HFF-Myc (cell line): Measurements from ENCODE around the gene PSMC3IP.
"Not testable (repeated sequence)": the region's sequence is repeated elsewhere in the genome, so short reads cannot be mapped to it uniquely, and the experiment has no call there.

Source experiments
- DNase-seq: peaks from one replicate; pipeline ENCODE4 v3.0.0-alpha.2; 2011; ENCODE audit warnings: low read depth; ENCODE audit errors: extremely low read depth
- H3K4me3 ChIP-seq: replicated peaks from 2 replicates; pipeline ENCODE4 v1.5.1; 2011; ENCODE audit warnings: low read depth, mild to moderate bottlenecking, control low read depth, low read length
- TF ChIP-seq, protein P1 (sequence below): IDR thresholded peaks from 2 replicates; pipeline ENCODE4 v1.5.1; 2012; ENCODE audit warnings: mild to moderate bottlenecking, low read depth, low read length, control low read depth; ENCODE audit errors: missing control alignments

The PSMC3IP gene

DNA sequence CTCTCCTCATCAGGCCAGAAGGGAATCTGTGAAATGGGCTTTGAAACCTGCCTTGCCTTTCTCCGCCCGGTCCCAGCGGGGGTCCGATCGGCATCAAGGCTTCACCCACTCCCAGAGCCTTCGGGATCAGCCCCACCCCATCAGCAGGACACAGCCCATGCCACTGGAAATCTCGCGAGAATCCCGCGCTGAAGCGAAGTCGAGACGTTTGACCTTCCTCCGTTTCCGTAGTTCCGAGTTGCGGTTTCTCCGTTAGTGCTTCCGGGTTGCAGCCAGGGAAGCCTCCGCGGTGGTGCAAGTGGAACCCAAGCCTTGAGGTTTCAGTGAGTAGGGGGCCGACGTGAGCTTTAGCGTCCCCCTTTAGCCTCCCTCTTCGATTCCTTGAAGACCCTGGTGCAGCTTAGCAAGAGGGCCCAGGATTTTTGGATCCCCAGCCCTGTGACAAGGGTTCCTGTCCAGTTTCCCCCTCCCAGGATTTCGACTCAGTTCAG, 15.6 kb downstream of the PSMC3IP start, which contains the start of gene COASY:
Gene COASY, plus strand, starts transcription at position 252 of the 491 bp plus-strand sequence. CDS start 475 bp downstream, outside the sequence.
- TF ChIP-seq, protein P1, sequence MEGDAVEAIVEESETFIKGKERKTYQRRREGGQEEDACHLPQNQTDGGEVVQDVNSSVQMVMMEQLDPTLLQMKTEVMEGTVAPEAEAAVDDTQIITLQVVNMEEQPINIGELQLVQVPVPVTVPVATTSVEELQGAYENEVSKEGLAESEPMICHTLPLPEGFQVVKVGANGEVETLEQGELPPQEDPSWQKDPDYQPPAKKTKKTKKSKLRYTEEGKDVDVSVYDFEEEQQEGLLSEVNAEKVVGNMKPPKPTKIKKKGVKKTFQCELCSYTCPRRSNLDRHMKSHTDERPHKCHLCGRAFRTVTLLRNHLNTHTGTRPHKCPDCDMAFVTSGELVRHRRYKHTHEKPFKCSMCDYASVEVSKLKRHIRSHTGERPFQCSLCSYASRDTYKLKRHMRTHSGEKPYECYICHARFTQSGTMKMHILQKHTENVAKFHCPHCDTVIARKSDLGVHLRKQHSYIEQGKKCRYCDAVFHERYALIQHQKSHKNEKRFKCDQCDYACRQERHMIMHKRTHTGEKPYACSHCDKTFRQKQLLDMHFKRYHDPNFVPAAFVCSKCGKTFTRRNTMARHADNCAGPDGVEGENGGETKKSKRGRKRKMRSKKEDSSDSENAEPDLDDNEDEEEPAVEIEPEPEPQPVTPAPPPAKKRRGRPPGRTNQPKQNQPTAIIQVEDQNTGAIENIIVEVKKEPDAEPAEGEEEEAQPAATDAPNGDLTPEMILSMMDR: no peak
- peak; percentile 98 for DNase-seq
- peak within 1 kb of the TSS; percentile 99 for H3K4me3 ChIP-seq

DNA sequence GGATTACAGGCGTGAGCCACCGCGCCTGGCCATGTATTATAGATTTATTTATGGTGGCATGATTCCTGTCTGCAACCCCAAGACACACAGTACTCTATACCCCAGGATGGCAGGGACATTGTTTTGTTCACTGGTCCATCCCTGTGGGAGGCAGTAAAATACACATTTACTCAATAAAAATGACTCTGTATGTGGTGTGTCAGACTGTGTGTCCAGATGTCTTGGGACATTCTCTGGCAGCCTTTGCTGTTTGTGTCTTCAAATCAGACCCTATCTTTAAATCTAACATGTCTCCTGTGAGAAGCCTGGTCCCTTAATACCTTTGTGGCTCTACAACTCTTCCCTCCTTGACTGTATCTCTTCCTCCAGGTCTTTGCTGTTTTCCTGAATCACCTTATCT, 17.3 kb downstream of the PSMC3IP start:
- TF ChIP-seq, protein P1: no peak
- H3K4me3 ChIP-seq: no peak overlapping the region

DNA sequence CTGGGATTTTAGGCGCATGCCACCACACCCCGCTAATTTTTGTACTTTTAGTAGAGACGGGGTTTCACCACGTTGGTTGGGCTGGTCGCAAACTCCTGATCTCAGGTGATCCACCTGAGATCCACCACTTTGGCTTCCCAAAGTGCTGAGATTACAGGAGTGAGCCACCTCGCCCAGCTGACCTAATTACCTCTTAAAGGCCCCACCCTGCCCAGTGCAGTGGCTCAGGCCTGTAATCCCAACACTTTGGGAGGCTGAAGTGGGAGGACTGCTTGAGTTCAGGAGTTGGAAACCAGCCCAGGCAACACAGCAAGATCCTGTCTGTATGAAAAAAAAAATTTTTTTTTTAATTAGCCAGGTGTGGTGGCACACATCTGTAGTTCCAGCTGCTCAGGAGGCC, 18.5 kb downstream of the PSMC3IP start:
- TF ChIP-seq, protein P1: no peak
- DNase-seq: no peak

More for the DNA sequence above, 17.3 kb downstream of the PSMC3IP start:
- DNase-seq: no peak

DNA sequence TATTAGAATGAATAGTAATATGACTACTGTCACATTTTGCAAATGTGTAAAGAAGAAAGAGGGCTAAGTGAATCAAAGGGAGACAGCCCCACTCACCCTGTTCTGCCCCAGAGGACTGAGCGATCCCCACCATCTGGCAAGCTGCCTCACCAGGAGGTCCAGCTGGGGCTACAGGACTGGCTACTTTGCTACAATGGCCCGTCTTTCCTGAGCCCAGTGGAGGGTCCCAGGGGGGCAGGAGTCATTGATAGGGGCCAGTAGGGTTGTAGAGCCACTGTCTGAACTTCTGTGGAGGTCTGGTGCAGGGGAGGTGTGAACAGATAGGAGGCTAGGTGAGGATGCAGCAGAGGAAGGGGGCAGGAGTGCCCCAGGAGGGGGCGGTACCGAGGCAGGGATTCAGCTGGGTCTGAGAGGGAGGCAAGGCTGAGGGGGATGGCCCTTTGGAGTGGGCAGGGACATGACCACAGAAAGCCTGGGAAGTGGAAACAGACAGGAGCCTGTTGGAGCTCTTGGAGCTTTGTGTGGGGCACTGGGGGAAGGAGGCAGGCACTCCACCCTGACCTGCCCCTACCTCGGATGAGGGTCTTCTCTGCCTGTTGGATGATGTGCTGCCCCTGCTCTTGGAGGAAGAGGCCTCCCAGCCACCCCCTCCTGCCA, 21.4 kb downstream of the PSMC3IP start:
- not testable (repeated sequence) for H3K4me3 ChIP-seq

More for the DNA sequence above, 18.5 kb downstream of the PSMC3IP start:
- H3K4me3 ChIP-seq: no peak overlapping the region

DNA sequence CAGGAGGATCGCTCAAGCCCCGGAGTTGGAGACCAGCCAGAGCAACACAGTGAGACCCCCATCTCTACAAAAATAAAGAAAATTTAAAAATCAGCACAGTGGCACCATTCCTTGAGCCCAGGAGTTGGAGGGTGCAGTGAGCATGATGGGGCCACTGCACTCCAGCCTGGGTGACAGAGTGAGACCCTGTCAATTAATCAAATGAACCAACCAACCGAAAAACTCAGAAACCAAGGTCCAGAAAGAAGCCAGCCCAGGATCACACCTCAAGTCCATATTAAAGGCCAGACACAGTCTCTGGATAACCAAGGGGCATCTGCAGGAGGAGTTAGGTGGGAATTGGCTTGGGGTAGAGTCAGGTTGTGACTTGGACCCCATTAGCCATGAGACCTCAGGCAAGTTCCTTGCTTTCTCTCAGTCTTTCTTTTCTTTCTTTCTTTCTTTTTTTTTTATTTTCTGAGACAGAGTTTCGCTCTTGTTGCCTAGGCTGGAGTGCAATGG, 22.4 kb downstream of the PSMC3IP start:
- H3K4me3 ChIP-seq: peak overlapping the region; percentile 72
- DNase-seq: no peak
- TF ChIP-seq, protein P1: no peak

More for the DNA sequence above, 21.4 kb downstream of the PSMC3IP start:
- TF ChIP-seq, protein P1: peak; percentile 25
- DNase-seq: not testable (repeated sequence)

DNA sequence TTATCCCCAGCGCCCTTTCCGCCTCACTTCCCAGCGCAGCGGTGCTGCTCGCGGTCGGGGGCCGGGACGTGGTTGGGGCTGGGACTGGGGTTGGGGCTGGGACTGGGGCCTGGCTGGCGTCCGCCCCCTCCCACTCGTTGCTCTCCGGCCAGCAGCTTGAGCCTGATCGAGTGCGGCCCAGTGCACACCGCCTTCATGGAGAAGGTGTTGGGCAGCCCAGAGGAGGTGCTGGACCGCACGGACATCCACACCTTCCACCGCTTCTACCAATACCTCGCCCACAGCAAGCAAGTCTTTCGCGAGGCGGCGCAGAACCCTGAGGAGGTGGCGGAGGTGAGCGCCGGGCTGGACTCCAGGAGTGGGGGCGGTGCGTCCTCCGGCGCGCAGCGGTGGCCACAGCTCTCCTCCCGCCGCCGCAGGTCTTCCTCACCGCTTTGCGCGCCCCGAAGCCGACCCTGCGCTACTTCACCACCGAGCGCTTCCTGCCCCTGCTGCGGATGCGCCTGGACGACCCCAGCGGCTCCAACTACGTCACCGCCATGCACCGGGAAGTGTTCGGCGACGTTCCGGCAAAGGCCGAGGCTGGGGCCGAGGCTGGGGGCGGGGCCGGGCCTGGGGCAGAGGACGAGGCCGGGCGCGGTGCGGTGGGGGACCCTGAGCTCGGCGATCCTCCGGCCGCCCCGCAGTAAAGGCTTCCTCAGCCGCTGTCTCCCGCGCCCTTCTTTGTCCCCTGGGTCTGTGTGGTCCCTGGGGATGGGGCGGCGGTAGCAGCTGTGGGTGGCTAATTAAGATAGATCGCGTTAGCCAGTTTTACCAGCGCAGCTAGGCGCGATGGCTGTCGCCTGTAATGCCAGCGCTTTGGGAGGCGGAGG, 23.0 kb downstream of the PSMC3IP start:
- DNase-seq: no peak
- peak overlapping the region; percentile 72 for H3K4me3 ChIP-seq
- TF ChIP-seq, protein P1: no peak
